GM12872 (cell line): ENCODE data around the gene OR10Z1.

Experiments used
- TF ChIP-seq, protein P1 (sequence below): IDR thresholded peaks from 3 replicates; pipeline ENCODE4 v1.5.1; 2011; ENCODE audit warnings: low read depth, mild to moderate bottlenecking, low read length, moderate library complexity; ENCODE audit not compliant: insufficient read depth

Gene OR10Z1

DNA sequence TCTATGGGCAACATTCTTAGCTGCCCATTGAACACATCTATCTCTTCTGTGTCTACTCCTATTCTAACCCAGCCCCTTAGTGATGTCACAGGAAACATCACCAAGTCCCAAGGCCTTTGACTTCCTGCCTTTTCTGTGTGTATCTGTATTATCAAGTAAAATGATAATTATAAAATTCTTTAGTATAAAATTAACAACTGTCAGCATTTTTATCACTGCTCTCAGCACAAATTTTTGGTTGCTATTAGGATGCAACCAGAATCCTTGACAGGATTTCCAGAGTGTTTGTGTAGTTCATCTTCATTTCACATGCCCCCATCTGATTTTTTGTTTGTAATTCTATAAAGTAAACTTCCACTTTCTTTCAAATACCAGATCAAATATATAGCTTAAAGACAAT, 33.8 kb downstream of the OR10Z1 start:
- TF ChIP-seq, protein P1, sequence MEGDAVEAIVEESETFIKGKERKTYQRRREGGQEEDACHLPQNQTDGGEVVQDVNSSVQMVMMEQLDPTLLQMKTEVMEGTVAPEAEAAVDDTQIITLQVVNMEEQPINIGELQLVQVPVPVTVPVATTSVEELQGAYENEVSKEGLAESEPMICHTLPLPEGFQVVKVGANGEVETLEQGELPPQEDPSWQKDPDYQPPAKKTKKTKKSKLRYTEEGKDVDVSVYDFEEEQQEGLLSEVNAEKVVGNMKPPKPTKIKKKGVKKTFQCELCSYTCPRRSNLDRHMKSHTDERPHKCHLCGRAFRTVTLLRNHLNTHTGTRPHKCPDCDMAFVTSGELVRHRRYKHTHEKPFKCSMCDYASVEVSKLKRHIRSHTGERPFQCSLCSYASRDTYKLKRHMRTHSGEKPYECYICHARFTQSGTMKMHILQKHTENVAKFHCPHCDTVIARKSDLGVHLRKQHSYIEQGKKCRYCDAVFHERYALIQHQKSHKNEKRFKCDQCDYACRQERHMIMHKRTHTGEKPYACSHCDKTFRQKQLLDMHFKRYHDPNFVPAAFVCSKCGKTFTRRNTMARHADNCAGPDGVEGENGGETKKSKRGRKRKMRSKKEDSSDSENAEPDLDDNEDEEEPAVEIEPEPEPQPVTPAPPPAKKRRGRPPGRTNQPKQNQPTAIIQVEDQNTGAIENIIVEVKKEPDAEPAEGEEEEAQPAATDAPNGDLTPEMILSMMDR = no peak

DNA sequence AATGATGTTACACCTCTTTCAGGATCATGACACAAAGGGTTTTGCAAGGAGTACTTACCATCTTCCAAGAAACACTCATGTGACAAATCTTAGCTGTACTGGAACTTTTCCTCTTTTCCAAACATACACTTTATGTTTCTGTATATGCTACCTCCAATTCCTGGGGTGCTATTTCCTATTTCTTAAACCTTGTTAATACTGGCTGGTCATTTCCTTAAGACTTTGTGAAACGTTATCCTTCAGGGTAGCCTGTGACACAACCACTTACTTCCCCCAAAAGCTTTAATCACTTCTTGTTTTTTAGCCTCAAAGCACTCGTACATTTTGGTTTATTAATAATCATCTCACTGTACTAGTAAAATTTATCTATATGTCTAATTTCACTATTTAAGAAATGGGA, 39.4 kb downstream of the OR10Z1 start:
- TF ChIP-seq, protein P1 = no peak

DNA sequence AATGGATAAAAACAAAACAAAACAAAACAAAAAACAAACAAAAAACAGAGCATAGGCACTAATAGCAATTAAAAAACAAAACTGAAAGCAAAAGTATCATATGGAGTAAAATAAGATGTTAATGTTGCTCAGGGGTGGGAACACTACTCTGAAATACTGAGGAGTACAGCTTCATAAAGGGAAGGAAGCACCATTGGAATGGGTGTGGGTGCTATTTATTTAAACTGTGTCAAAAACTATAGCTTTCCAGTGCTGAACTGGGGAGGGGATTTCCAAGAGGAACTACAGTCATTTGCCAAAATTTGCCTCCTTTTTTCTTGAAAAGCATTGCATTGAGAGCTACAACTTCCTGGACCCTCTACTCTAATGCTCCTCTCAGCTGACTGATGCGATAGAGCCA, 41.4 kb downstream of the OR10Z1 start:
- TF ChIP-seq, protein P1 = no peak

DNA sequence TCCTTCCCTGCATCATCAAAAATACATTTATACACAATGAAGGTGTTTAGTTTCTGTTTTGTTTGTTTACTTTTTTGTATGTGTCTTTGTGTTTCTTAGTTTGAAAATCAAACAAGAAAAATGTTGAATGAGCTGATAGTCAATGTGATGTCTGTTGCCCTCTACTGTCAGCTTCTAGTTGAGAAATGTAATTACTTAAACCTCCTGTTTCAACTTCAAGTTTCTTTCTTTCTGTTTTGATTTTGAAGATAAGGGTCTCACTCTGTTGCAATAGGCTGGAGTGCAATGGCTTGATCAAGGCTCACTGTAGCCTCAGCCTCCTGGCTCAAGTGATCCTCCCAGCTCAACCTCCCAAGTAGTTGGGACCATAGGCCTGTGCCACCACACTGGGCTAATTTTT, 44.0 kb downstream of the OR10Z1 start:
- TF ChIP-seq, protein P1 = no peak

DNA sequence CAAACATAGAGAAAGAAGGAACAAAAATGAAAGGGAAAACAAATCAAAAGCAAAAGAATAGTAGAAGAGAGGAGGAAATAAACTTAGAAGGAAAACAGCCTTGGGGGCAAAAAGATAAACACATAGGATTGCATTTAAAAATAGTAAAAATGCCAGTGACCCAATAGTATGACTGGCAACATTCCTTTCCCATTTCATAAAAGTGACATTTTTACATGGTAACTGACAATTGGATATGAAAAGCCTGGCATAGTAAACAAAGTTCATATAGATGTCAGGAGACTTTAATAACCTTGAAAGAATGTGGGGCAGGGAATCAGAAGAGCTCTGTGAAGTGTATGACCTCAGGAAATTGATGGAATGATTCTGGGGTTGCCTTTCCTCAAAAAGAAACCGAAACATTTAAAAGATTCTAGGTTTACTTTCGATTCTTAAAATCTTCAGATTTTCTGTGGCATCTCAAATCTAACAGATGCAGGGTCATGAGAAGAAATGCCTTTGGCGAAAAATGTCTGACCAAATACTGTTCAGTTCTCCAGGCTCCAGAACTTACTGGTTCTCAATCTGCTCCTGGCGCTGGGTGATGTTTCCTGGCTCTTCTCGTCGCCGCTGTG, 47.8 kb downstream of the OR10Z1 start:
- TF ChIP-seq, protein P1 = no peak

DNA sequence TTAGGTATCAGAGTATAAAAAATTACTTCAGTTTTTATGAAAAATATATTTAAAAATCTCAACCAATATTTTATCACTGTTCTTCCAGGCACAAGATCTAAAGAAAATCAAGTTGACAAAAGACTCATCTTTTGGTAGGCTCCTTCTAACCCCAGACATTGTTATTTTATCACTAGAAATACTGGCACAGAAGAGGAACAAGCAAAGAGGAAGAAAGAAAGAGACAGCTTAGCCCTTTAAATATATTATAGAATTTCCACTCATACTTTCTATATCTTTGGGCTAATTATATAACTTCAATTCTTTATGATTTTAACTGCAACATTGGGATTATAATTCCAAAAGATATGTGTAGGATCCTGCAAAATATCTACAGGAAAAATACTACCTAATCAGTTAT, 49.0 kb downstream of the OR10Z1 start:
- TF ChIP-seq, protein P1 = no peak

DNA sequence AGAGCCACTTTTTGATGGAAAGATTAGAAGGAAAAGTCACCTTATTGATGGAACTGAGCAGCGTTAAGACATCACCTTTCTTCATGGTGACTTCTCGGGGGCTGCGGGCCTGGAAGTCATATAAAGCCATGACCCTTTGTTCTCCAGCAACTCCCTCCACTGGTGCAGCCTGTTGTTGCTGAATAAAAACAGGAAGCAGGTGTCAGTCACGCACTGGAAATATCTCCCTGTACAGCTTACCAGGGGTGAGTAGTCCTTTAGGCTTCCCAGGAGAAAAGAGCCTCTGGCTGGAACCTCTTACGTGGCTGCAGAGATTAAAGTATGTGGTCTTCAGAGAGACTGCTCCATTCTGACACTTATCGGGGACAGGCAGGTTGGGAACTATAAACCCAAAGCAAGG, 49.5 kb downstream of the OR10Z1 start:
- TF ChIP-seq, protein P1 = no peak
